Breast epithelium (tissue), 3 donors: ENCODE measurements around the gene USP24.

Source experiments
- CTCF ChIP-seq, 3 donors: fragments of 450-650 bp; IDR thresholded peaks; one replicate each; pipeline ENCODE4 v1.5.1; 2016 to 2017; ENCODE audit warnings: antibody characterized with exemption in 3 of 3, mild to moderate bottlenecking in 3 of 3, moderate library complexity in 3 of 3
- POLR2A ChIP-seq: fragments of 450-650 bp; IDR thresholded peaks from one replicate; pipeline ENCODE4 v1.6.1; 2016; ENCODE audit warnings: antibody characterized with exemption, mild to moderate bottlenecking, moderate library complexity
- POLR2AphosphoS5 ChIP-seq, 3 donors: sonication (generic); formaldehyde crosslinking; IDR thresholded peaks; one replicate each; pipeline ENCODE4 v1.6.1; 2017; ENCODE audit warnings: antibody characterized with exemption in 3 of 3

DNA sequence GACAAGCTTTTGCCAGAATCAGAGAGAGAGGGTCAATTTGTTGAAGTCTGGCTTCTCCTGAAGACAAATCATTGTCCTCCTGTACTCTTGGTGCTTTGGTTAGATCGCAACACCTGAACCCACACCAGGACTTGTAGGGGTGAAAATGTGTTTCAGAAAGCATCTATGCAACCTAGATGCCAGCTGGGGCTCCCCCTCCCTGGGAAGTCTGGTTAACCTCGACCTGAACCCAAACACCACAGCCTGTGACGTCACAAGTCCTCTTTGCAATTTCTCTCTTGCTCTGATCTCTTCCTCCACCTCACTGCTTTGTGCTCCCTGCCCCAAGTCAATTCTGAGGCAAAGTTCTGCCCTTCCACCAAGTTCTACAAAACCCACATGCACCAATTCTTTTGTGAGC, 42.8 kb upstream of the USP24 start:
- TF ChIP-seq CTCF (IDR thresholded peaks at IDR 0.05) (no peak), POLR2A (no peak), POLR2AphosphoS5 (IDR thresholded peaks at IDR 0.05) (no peak)
